Pancreas (tissue), 10 donors: ENCODE measurements around the gene RAB28. TPM values are rescaled to one million over a fixed set of nuclear protein-coding genes. Genes with fewer than 3 reads are reported as not detected.
A peak's percentile ranks its signal among the peaks of the same experiment; 100 is the strongest.

Experiments used
- ATAC-seq, 4 donors: fragments of 200-7000 bp; cut with Tn5 transposase; one replicate each; pipeline versions ENCODE4 v1.8.0 to v1.9.1; 2020; ENCODE audit warnings: mild to moderate bottlenecking in 4 of 4, moderate library complexity in 4 of 4
- DNase-seq, 6 donors: peaks; one replicate each; pipeline ENCODE4 v3.0.0-alpha.2; 2020
- FAIRE-seq: peaks from 2 replicates; lab custom pipeline; 2012; peaks lifted over from hg19 to GRCh38; lab: Jason Lieb, UNC
- H3K27ac ChIP-seq, 4 donors: fragments of 200-600 bp; sonication (generic); 1 replicate in 3 of 4; 2 replicates in 1 of 4; pipeline versions ENCODE4 v1.5.0 to v1.8.0; 2020
- H3K27me3 ChIP-seq, 4 donors: fragments of 200-600 bp; one replicate each; pipeline ENCODE4 v1.8.0; 2021
- H3K36me3 ChIP-seq, 3 donors: fragments of 200-600 bp; sonication (generic) in 1 of 3; one replicate each; pipeline versions ENCODE4 v1.5.0 to v1.8.0; 2020 to 2021
- H3K4me1 ChIP-seq, 3 donors: fragments of 200-600 bp; one replicate each; pipeline ENCODE4 v1.8.0; 2021
- H3K4me3 ChIP-seq, 4 donors: fragments of 200-600 bp; sonication (generic) in 2 of 4; one replicate each; pipeline versions ENCODE4 v1.5.0 to v1.8.0; 2020 to 2021
- H3K9me3 ChIP-seq, 4 donors: fragments of 200-600 bp; one replicate each; pipeline ENCODE4 v1.8.0; 2021
- WGBS, 2 donors: extraction: QIAGEN DNeasy Blood & Tissue Kit; methylation state at CpG; one replicate each; pipeline ENCODE4 v1.1.7; 2013; 5-methylcytosine and 5-hydroxymethylcytosine counted together
- intact Hi-C, 3 donors: fragments of 100-400 bp; cut with DNase I; formaldehyde crosslinking; loops; one replicate each; pipeline versions ENCODE4 v1.11.1 to v1.14.2; 2022
- polyA plus RNA-seq, 2 donors: library from polyadenylated mRNA; stranded (reverse); fragments of 200-250 nt; gene quantifications; one replicate each; pipeline ENCODE4 v1.2.3, GENCODE V29; 2013
- total RNA-seq, 6 donors: library from RNA; stranded (reverse); fragmentation: NEBNext Ultra II Directional in 4 of 6; extraction: Animal tissue kit (Norgen Biotek cat#: 25700) in 4 of 6; gene quantifications; one replicate each; pipeline versions ENCODE4 v1.2.1 to v1.2.4, GENCODE V29; 2021 to 2023
- TF ChIP-seq, protein P1 (sequence below), 4 donors: fragments of 200-600 bp; sonication (generic) in 3 of 4; IDR thresholded peaks; one replicate each; pipeline versions ENCODE4 v1.5.0 to v1.8.0; 2021; ENCODE audit warnings: antibody characterized with exemption in 4 of 4
- donor health status: healthy with polysubstance abuse.
- donor health status: DM: no; HTN: no; CAD: no; lungs with moderate emphysema.
- donor health status: DM: no; HTN: no; CAD: no.
- donor health status: control.
- donor health status: control.
- donor health status: Bipolar disorder and iron deficiency.
- donor health status: DM: yes; HTN: yes; CAD: no.
- donor health status: DM: no; HTN: no; CAD: no.
- donor health status: DM: no; HTN: no; CAD: no.
- donor health status: DM: yes; HTN: yes; CAD: no.

RAB28 gene
- total and polyA plus RNA-seq, 8 donors: 2.9 to 10.5 (median 5.4) TPM

DNA sequence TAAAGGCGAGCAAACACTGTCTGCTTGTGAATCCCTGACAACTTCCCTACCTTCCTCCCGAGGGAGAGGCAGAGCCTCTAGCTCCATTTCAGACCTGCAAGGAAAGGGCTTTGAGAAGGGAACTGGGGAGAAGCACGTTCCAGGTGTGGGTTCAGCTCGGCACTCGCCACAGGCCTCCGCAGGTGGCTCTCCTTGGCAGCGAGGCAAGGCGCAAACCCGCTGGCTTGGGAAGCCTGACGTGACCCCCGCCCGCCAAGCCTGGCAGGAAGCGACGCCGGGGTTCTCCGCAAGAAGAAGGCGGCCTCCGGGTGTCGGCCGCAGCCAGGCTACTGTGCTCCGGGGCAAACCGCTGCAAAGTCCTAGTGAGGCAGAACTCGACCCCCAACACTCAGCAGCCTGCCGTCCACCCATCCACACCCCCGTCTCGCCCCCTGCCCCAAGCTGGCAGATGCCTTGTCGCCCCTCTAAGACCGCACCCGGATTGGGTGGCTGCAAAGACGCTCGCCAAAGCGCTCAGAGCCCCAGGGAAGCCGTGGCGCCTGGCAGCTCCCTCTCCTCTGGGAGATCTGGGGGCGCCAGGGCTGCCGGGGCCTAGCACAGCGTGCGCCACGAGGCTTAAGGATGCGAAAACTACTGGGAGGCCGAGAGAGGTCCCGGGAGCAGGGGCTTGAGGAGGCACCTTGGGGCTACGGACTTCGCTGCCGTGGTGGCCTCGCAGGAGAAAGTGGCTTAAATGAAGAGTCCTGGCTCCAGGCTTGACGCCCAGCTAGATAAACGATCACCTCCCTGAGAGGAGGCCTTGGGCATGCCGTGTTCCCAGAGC lies 38.4 kb upstream of the RAB28 start:
- no peaks in the 10 kb centered on the region for H3K36me3 ChIP-seq
- WGBS, 2 donors: 5 to 6% methylated on average over 49 of the region's 49 CpGs
- peaks cover 0 to 56% (median 7%) of the 10 kb centered on the region in 4 donors for H3K27me3 ChIP-seq
- no peak overlapping the region for H3K27ac ChIP-seq
- TF ChIP-seq, protein P1, sequence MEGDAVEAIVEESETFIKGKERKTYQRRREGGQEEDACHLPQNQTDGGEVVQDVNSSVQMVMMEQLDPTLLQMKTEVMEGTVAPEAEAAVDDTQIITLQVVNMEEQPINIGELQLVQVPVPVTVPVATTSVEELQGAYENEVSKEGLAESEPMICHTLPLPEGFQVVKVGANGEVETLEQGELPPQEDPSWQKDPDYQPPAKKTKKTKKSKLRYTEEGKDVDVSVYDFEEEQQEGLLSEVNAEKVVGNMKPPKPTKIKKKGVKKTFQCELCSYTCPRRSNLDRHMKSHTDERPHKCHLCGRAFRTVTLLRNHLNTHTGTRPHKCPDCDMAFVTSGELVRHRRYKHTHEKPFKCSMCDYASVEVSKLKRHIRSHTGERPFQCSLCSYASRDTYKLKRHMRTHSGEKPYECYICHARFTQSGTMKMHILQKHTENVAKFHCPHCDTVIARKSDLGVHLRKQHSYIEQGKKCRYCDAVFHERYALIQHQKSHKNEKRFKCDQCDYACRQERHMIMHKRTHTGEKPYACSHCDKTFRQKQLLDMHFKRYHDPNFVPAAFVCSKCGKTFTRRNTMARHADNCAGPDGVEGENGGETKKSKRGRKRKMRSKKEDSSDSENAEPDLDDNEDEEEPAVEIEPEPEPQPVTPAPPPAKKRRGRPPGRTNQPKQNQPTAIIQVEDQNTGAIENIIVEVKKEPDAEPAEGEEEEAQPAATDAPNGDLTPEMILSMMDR (IDR thresholded peaks at IDR 0.05): no peak
- H3K9me3 ChIP-seq: no peaks in the 10 kb centered on the region
- ATAC-seq (peak in 1 of 4 donors; percentile 14), DNase-seq (peak in 1 of 6 donors; percentile 44), FAIRE-seq (no peak)
- intact Hi-C loops: no loop called here
- H3K4me3 ChIP-seq: no peak overlapping the region
- H3K4me1 ChIP-seq: no peaks in the 10 kb centered on the region

DNA sequence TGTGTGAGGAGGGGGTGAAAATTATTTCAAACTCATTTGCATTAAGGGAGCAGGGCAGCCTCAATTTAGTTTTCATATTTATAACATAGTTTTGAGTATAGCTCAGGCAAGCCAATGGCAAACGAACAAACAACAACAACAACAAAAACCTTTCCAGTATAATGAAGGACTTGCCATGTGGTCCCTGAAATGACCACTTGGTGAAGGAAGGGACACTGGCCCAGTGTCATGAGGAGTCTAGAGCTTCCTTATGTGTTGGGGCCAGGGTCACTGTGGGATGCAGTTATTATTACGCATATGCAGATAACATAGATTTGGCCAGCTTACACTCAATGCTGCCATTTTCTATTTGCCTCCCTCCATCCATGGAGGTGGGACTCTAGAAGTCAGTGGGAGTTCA lies 36.9 kb upstream of the RAB28 start:
- 34 to 46% methylated on average over 2 of the region's 2 CpGs for WGBS, 2 donors
- TF ChIP-seq, protein P1 (IDR thresholded peaks at IDR 0.05): no peak
- ATAC-seq (no peak), DNase-seq (no peak), FAIRE-seq (no peak)
- no peaks in the 10 kb centered on the region for H3K4me1 ChIP-seq
- no peak overlapping the region for H3K27ac ChIP-seq
- H3K9me3 ChIP-seq: no peaks in the 10 kb centered on the region
- peaks cover 0 to 50% (median 7%) of the 10 kb centered on the region in 4 donors for H3K27me3 ChIP-seq
- no peaks in the 10 kb centered on the region for H3K36me3 ChIP-seq
- H3K4me3 ChIP-seq: no peak overlapping the region
- intact Hi-C loops: no loop called here

DNA sequence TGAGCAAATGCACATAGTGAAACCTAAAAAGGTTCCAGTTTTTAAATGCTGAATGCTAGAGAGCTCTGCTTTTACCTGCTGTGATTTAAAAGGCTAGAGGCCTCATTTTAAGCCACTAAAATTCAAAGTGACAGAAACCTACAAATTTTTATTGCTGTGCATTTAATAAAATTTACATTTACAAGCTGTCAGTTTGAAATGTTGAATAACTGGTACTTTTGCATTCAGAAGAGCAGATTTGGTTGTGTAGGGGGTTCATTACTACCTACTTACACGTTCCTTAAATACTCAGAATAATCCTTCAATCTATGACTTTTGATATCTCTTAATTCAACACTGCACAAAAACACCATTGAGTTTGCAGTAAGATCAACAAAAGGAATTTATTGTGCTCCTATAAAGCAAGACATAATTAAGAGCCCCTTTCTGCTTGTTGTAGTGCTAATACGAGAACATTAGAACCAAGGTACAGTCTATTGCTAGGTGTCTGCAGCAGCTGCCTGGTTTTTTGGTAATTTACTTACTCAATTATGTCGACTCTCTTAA lies 32.2 kb upstream of the RAB28 start:
- FAIRE-seq: no peak

DNA sequence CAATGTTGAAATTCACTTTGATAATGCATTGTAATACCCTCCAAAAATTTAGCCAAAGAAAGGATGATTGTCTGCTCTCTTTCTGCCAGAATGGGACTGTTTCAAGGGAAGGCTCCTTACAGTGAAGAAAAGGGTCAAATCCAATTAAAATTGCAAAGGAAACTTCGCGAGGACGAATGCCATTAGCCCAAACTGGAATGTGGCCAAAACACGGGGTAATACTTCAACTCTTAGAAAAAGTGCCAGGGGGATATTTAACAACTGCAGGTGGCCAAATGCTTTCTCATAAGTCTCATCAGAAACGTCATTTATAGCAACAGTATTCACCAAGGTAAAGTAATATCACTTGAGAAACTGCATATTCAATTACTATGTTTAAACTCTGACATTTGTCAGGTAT lies 31.1 kb upstream of the RAB28 start:
- 4 to 9% methylated on average over 5 of the region's 5 CpGs for WGBS, 2 donors
- no peak for FAIRE-seq
- no peaks in the 10 kb centered on the region for H3K4me1 ChIP-seq
- H3K27me3 ChIP-seq: peaks cover 0 to 7% (median 2%) of the 10 kb centered on the region in 4 donors
- no peak overlapping the region for H3K27ac ChIP-seq
- intact Hi-C loops: no loop called here
- no peaks in the 10 kb centered on the region for H3K36me3 ChIP-seq
- no peak for ATAC-seq
- H3K4me3 ChIP-seq: no peak overlapping the region
- no peaks in the 10 kb centered on the region for H3K9me3 ChIP-seq
- DNase-seq: no peak
- TF ChIP-seq, protein P1 (IDR thresholded peaks at IDR 0.05): no peak

More for the DNA sequence above, 32.2 kb upstream of the RAB28 start:
- Histone ChIP-seq H3K4me1 (no peaks in the 10 kb centered on the region), H3K36me3 (no peaks in the 10 kb centered on the region), H3K9me3 (no peaks in the 10 kb centered on the region), H3K4me3 (no peak overlapping the region), H3K27ac (no peak overlapping the region), H3K27me3 (peaks cover 0 to 18% (median 2%) of the 10 kb centered on the region in 4 donors)
- DNase-seq: no peak
- ATAC-seq: no peak
- 71 to 78% methylated on average over 3 of the region's 3 CpGs for WGBS, 2 donors
- TF ChIP-seq, protein P1 (IDR thresholded peaks at IDR 0.05): no peak
- intact Hi-C loops: no loop called here

DNA sequence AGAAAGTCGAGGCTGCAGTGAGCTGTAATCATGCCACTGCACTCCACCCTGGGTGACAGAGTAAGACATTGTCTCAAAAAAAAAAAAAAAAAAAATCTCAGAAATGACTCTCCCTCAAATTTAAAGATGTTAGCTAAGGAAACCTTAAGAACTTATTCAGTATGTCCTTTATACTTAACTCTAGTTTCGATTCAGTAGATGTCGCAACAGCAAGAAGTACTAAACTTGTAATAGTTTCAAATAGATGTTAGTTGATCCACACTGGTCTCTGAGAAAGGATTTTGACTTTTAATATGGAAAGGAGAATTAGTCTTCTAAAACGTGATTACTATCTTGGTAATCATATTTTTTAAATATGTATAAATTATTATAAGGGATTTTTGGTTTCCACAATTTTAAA lies 30.6 kb upstream of the RAB28 start:
- no peaks in the 10 kb centered on the region for H3K9me3 ChIP-seq
- intact Hi-C loops: no loop called here
- TF ChIP-seq, protein P1 (IDR thresholded peaks at IDR 0.05): no peak
- FAIRE-seq: peak; percentile 29
- no peaks in the 10 kb centered on the region for H3K36me3 ChIP-seq
- no peak for DNase-seq
- H3K27ac ChIP-seq: no peak overlapping the region
- ATAC-seq: no peak
- 65 to 69% methylated on average over 4 of the region's 4 CpGs for WGBS, 2 donors
- no peak overlapping the region for H3K4me3 ChIP-seq
- H3K4me1 ChIP-seq: no peaks in the 10 kb centered on the region
- peaks cover 0 to 6% (median 2%) of the 10 kb centered on the region in 4 donors for H3K27me3 ChIP-seq
